Caco-2 (cell line): Measurements from ENCODE around the gene PRSS22. TPM values are rescaled to one million over a fixed set of nuclear protein-coding genes. Genes with fewer than 3 reads are reported as not detected.
A peak's percentile ranks its signal among the peaks of the same experiment; 100 is the strongest.

Experiments
- BruUV-seq: library from RNA; stranded (reverse); fragments of 400-500 nt; replicated peaks from 2 replicates; lab custom pipeline; 2021; lab: Mats Ljungman, UMichigan
- CTCF ChIA-PET: fragments of 300-600 bp; sonication (Branson Sonifier 250); formaldehyde crosslinking; loops from one replicate; lab custom pipeline; 2022; ENCODE audit warnings: antibody characterized with exemption; lab: Charles Lee
- POLR2A ChIA-PET: fragments of 300-600 bp; sonication (Branson Sonifier 250); formaldehyde crosslinking; loops from one replicate; lab custom pipeline; 2022; ENCODE audit warnings: antibody characterized with exemption; lab: Charles Lee
- DNase-seq, 2 experiments: peaks; one replicate each; pipeline versions ENCODE4 v3.0.0 to v3.0.0-alpha.2; 2020 to 2022
- H3K27me3 ChIP-seq: replicated peaks from 2 replicates; pipeline ENCODE4 v1.6.0; 2011; ENCODE audit warnings: low read length; ENCODE audit not compliant: control insufficient read depth, insufficient read depth
- H3K36me3 ChIP-seq: 2 replicates; pipeline ENCODE4 v1.5.1; 2011; ENCODE audit warnings: low read length; ENCODE audit not compliant: control insufficient read depth, insufficient read depth
- H3K4me1 ChIP-seq: fragments of 250-450 bp; sonication (Bioruptor Pico); 2 replicates; pipeline ENCODE4 v1.5.1; 2020; ENCODE audit warnings: mild to moderate bottlenecking
- H3K4me3 ChIP-seq: 2 replicates; pipeline ENCODE4 v1.5.1; 2011; ENCODE audit warnings: low read depth, mild to moderate bottlenecking, control low read depth, low read length
- H3K9me3 ChIP-seq: fragments of 250-450 bp; sonication (Bioruptor Pico); 2 replicates; pipeline ENCODE4 v1.5.1; 2020; ENCODE audit warnings: mild to moderate bottlenecking, moderate library complexity
- H3K27ac Mint-ChIP-seq: one replicate; pipeline ENCODE4 v1.8.0; 2022; ENCODE audit warnings: mixed read lengths; ENCODE audit not compliant: unreplicated experiment
- H3K27me3 Mint-ChIP-seq: one replicate; pipeline ENCODE4 v1.8.0; 2022; ENCODE audit warnings: mixed read lengths; ENCODE audit not compliant: insufficient read depth, unreplicated experiment
- H3K36me3 Mint-ChIP-seq: one replicate; pipeline ENCODE4 v1.8.0; 2022; ENCODE audit warnings: mild to moderate bottlenecking, mixed read lengths; ENCODE audit not compliant: insufficient read depth, unreplicated experiment
- H3K4me1 Mint-ChIP-seq: one replicate; pipeline ENCODE4 v1.8.0; 2022; ENCODE audit warnings: low read depth, mixed read lengths; ENCODE audit not compliant: unreplicated experiment
- H3K4me3 Mint-ChIP-seq: one replicate; pipeline ENCODE4 v1.8.0; 2022; ENCODE audit warnings: mild to moderate bottlenecking, moderate library complexity, mixed read lengths; ENCODE audit not compliant: unreplicated experiment
- H3K9me3 Mint-ChIP-seq: one replicate; pipeline ENCODE4 v1.8.0; 2022; ENCODE audit warnings: mixed read lengths; ENCODE audit not compliant: unreplicated experiment
- intact Hi-C: fragments of 100-400 bp; cut with micrococcal nuclease; formaldehyde crosslinking; loops from one replicate; pipeline ENCODE4 v1.10.0; 2022; ENCODE audit not compliant: unreplicated experiment
- total RNA-seq: library from RNA; stranded (reverse); gene quantifications from 2 replicates; pipeline ENCODE4 v1.2.3, GENCODE V29; 2022
- TF ChIP-seq, protein P1 (sequence below), 2 experiments: fragments of 200-600 bp in 1 of 2; IDR thresholded peaks; 1 replicate in 1 of 2; 2 replicates in 1 of 2; pipeline versions ENCODE4 v1.5.1 to v1.8.0; 2011 to 2022; ENCODE audit warnings: antibody characterized with exemption in 1 of 2, control low read depth in 1 of 2, inconsistent platforms in 1 of 2, low read depth in 1 of 2, low read length in 1 of 2, mild to moderate bottlenecking in 1 of 2, moderate library complexity in 1 of 2; ENCODE audit not compliant: insufficient read depth in 1 of 2, severe bottlenecking in 1 of 2, unreplicated experiment in 1 of 2

The PRSS22 gene
- total RNA-seq, 1 experiment from 2014 or later: 131 TPM

DNA sequence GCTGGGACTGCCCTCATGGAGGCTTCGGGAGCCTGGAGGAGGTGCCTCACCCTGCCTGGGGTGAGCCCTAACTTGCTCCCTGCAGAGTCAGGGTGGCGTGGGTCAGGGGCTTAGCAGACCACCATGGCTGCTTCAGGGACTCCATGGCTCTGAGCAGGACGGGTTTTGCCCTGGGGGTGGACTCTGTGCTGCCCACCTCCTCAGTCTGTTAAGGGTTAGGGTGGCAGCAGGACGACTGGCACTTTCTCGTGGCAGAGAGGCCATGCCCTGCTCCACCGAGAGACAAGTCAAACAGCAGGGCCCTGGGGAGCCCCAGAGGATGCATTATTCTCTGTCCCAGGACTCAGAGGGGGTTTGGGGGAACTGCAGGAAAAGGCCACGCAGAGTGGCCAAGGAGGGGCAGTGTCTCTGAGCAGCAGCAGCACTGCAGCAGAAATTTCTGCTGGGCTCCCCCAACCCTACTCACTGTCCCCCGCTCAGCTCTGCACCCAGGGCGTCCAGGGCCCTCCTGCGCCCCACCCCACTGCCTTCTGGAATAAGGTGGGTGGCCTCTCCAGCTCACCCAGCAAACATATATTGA, 1.8 kb upstream of the PRSS22 start:
- POLR2A ChIA-PET: no interaction called here
- CTCF ChIA-PET: interaction anchor here (2.1 kb wide), 1 partner anchor 21 kb away, joined by 8 read pairs; no protein-coding TSS in a partner anchor

DNA sequence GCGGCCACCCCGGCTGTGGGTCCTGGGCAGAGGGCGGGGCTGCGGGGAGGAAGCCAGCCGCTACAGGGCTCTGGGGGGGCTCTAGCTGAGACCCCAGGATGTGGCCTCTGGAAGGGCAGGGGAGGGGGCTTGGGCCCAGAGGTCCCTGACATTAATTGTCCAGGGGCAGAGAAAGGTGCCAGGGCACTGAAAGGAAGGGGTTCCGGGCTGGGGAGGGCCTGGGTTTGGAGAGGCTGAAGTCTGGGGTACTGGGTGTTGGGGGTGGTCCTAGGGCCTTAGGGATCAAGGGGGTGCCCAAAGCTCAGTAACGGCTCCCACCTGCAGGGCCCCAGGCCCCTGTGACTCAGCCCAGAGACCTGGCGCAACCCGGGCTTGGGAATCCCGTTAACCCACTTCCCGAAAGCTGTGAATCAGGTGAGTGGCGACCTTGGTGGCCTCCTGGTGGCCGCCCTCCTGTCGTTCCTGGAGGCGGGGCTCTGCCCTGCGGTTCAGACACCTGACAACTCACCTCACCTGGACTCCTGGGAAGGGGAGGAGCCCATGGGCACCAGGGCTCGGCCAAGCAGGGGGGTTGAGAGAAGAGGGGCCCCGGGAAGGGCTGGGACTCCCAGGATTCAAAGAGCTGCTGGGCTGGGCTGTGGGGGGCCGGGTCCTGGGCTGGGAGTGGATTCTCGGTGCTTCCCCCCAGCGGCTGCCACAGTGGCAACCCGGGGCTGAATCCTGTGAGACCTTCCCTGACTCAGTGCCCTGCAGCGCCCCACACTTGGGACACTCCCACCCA, 465 bp upstream of the PRSS22 start:
- Histone ChIP-seq H3K36me3 (peaks cover 14% of the 10 kb centered on the region), H3K4me1 (peaks cover 10% of the 10 kb centered on the region; the same call in 1 of the 2 replicates), H3K4me3 (peak overlapping the region; percentile 66), H3K9me3 (peaks cover 15% of the 10 kb centered on the region), H3K27me3 (no peaks in the 10 kb centered on the region)
- intact Hi-C loops: loop anchor here (1.0 to 5.0 kb wide), 3 partner anchors 10 to 106 kb away; partner anchors contain the start of gene SRRM2
- peak; percentile 96 for DNase-seq
- Mint-ChIP-seq H3K36me3 (peaks cover 51% of the 10 kb centered on the region), H3K9me3 (peaks cover 12% of the 10 kb centered on the region), H3K27ac (peak overlapping the region; percentile 79), H3K4me3 (peak overlapping the region; percentile 84), H3K4me1 (peaks cover 7% of the 10 kb centered on the region), H3K27me3 (no peaks in the 10 kb centered on the region)
- ChIA-PET POLR2A (interaction anchor here (0.8 to 1.0 kb wide), 2 partner anchors 24 to 81 kb away, joined by 4 to 5 read pairs; partner anchors contain the start of gene FLYWCH2), CTCF (interaction anchor here (0.6 to 2.1 kb wide), 8 partner anchors 10 to 161 kb away, joined by 3 to 11 read pairs (median 6); partner anchors contain the start of genes FLYWCH2 and TNFRSF12A)
- BruUV-seq: no TSS peak
- TF ChIP-seq, protein P1, sequence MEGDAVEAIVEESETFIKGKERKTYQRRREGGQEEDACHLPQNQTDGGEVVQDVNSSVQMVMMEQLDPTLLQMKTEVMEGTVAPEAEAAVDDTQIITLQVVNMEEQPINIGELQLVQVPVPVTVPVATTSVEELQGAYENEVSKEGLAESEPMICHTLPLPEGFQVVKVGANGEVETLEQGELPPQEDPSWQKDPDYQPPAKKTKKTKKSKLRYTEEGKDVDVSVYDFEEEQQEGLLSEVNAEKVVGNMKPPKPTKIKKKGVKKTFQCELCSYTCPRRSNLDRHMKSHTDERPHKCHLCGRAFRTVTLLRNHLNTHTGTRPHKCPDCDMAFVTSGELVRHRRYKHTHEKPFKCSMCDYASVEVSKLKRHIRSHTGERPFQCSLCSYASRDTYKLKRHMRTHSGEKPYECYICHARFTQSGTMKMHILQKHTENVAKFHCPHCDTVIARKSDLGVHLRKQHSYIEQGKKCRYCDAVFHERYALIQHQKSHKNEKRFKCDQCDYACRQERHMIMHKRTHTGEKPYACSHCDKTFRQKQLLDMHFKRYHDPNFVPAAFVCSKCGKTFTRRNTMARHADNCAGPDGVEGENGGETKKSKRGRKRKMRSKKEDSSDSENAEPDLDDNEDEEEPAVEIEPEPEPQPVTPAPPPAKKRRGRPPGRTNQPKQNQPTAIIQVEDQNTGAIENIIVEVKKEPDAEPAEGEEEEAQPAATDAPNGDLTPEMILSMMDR (IDR thresholded peaks at IDR 0.05; ENCODE audit: insufficient read depth in 1 of 2, low read depth in 1 of 2, low read length in 1 of 2, severe bottlenecking in 1 of 2, unreplicated experiment in 1 of 2): peak; percentile 34 to 42

More for the DNA sequence above, 1.8 kb upstream of the PRSS22 start:
- TF ChIP-seq, protein P1 (IDR thresholded peaks at IDR 0.05; ENCODE audit: insufficient read depth in 1 of 2, low read depth in 1 of 2, low read length in 1 of 2, severe bottlenecking in 1 of 2, unreplicated experiment in 1 of 2): no peak
- no TSS peak for BruUV-seq
- H3K9me3 Mint-ChIP-seq: peaks cover 3% of the 10 kb centered on the region
- H3K27me3 Mint-ChIP-seq: no peaks in the 10 kb centered on the region
- Histone ChIP-seq H3K4me1 (peaks cover 10% of the 10 kb centered on the region; the same call in 1 of the 2 replicates), H3K9me3 (peaks cover 12% of the 10 kb centered on the region), H3K27me3 (no peaks in the 10 kb centered on the region), H3K36me3 (peaks cover 9% of the 10 kb centered on the region), H3K4me3 (no peak overlapping the region)
- H3K4me3 Mint-ChIP-seq: no peak overlapping the region
- no peak overlapping the region for H3K27ac Mint-ChIP-seq
- intact Hi-C loops: loop anchor here (5.0 kb wide), 1 partner anchor 107 kb away; the partner anchor contains the start of gene SRRM2
- peaks cover 37% of the 10 kb centered on the region for H3K36me3 Mint-ChIP-seq
- peaks cover under 1% of the 10 kb centered on the region for H3K4me1 Mint-ChIP-seq
- no peak for DNase-seq
